HEK293 (cell line): ENCODE results near the gene TNS1.

Experiments used
- CTCF ChIA-PET: fragments of 350-600 bp; formaldehyde crosslinking; extraction: SDS; loops from one replicate; lab custom pipeline; 2021; ENCODE audit warnings: antibody characterized with exemption; lab: Yijun Ruan, JAX
- POLR2A ChIA-PET: fragments of 300-600 bp; formaldehyde crosslinking; extraction: SDS; loops from one replicate; lab custom pipeline; 2020; ENCODE audit warnings: antibody characterized with exemption, inconsistent platforms; lab: Yijun Ruan, JAX
- H3K27ac ChIP-seq: fragments of 200-500 bp; sonication (Bioruptor generic); 2 replicates; pipeline ENCODE4 v1.5.1; 2014; ENCODE audit warnings: low read depth, low read length, control low read depth, inconsistent platforms; ENCODE audit errors: extremely low read depth
- H3K36me3 ChIP-seq, 2 experiments: fragments of 200-500 bp in 1 of 2; sonication (Bioruptor generic) in 1 of 2; 1 replicate in 1 of 2; 2 replicates in 1 of 2; pipeline ENCODE4 v1.5.1; 2014 to 2017; ENCODE audit warnings: inconsistent platforms in 2 of 2, low read length in 2 of 2; ENCODE audit not compliant: control insufficient read depth in 2 of 2, insufficient read depth in 1 of 2
- H3K4me1 ChIP-seq: fragments of 200-500 bp; sonication (Bioruptor generic); 2 replicates; pipeline ENCODE4 v1.5.1; 2014; ENCODE audit warnings: mild to moderate bottlenecking, low read length, inconsistent platforms; ENCODE audit not compliant: control insufficient read depth, insufficient read depth
- H3K4me3 ChIP-seq: 2 replicates; pipeline ENCODE4 v1.5.1; 2011; ENCODE audit warnings: low read depth, mild to moderate bottlenecking, control low read depth, low read length, moderate library complexity
- H3K9me3 ChIP-seq: fragments of 200-500 bp; sonication (Bioruptor generic); 2 replicates; pipeline ENCODE4 v1.5.1; 2014; ENCODE audit warnings: low read depth, low read length, inconsistent platforms; ENCODE audit not compliant: control insufficient read depth, insufficient read depth
- KLF7 ChIP-seq: fragments of 450-650 bp; formaldehyde crosslinking; IDR thresholded peaks from 2 replicates; pipeline ENCODE4 v1.5.1; 2016; ENCODE audit warnings: missing biosample characterization, missing genetic modification characterization, borderline replicate concordance
- KLF9 ChIP-seq: fragments of 450-650 bp; formaldehyde crosslinking; IDR thresholded peaks from 2 replicates; pipeline ENCODE4 v1.5.1; 2016; ENCODE audit warnings: missing biosample characterization, missing genetic modification characterization, low read depth
- MYNN ChIP-seq: fragments of 450-650 bp; formaldehyde crosslinking; IDR thresholded peaks from 2 replicates; pipeline ENCODE4 v1.5.1; 2016; ENCODE audit warnings: missing biosample characterization, missing genetic modification characterization, borderline replicate concordance
- PRDM1 ChIP-seq: fragments of 450-650 bp; formaldehyde crosslinking; IDR thresholded peaks from 2 replicates; pipeline ENCODE4; 2016; ENCODE audit warnings: missing biosample characterization, missing genetic modification characterization
- YY1 ChIP-seq: fragments of 450-650 bp; formaldehyde crosslinking; IDR thresholded peaks from 2 replicates; pipeline ENCODE4 v1.5.1; 2018; ENCODE audit warnings: missing biosample characterization, missing genetic modification characterization
- ZBTB1 ChIP-seq: fragments of 450-650 bp; formaldehyde crosslinking; IDR thresholded peaks from 2 replicates; pipeline ENCODE4 v1.5.1; 2016; ENCODE audit warnings: missing biosample characterization, missing genetic modification characterization
- ZBTB48 ChIP-seq: fragments of 450-650 bp; formaldehyde crosslinking; IDR thresholded peaks from 2 replicates; pipeline ENCODE4 v1.5.1; 2016; ENCODE audit warnings: missing biosample characterization, missing genetic modification characterization
- ZBTB7A ChIP-seq: fragments of 450-650 bp; formaldehyde crosslinking; IDR thresholded peaks from 2 replicates; pipeline ENCODE4 v1.5.1; 2016; ENCODE audit warnings: low read depth, missing biosample characterization, missing genetic modification characterization
- ZFP69B ChIP-seq: fragments of 450-650 bp; formaldehyde crosslinking; IDR thresholded peaks from 2 replicates; pipeline ENCODE4 v1.5.1; 2016; ENCODE audit warnings: missing biosample characterization, missing genetic modification characterization
- ZIC2 ChIP-seq: fragments of 450-650 bp; formaldehyde crosslinking; IDR thresholded peaks from 2 replicates; pipeline ENCODE4 v1.5.1; 2016; ENCODE audit warnings: missing biosample characterization, missing genetic modification characterization
- ZNF112 ChIP-seq: fragments of 450-650 bp; formaldehyde crosslinking; IDR thresholded peaks from 2 replicates; pipeline ENCODE4 v1.5.0; 2017; ENCODE audit warnings: missing biosample characterization, missing genetic modification characterization
- ZNF214 ChIP-seq: fragments of 450-650 bp; formaldehyde crosslinking; IDR thresholded peaks from 2 replicates; pipeline ENCODE4 v1.5.1; 2017; ENCODE audit warnings: missing biosample characterization, mild to moderate bottlenecking, missing genetic modification characterization, borderline replicate concordance
- ZNF274 ChIP-seq, 2 experiments: fragments of 200-500 bp in 1 of 2; fragments of 450-650 bp in 1 of 2; sonication (Bioruptor generic) in 1 of 2; formaldehyde crosslinking in 1 of 2; IDR thresholded peaks; 2 replicates each; pipeline versions ENCODE4 v1.5.1 to v1.6.1; 2014 to 2016; ENCODE audit warnings: borderline replicate concordance in 1 of 2, inconsistent platforms in 1 of 2, low read length in 1 of 2, missing biosample characterization in 1 of 2, missing genetic modification characterization in 1 of 2
- ZNF423 ChIP-seq: fragments of 450-650 bp; formaldehyde crosslinking; IDR thresholded peaks from 2 replicates; pipeline ENCODE4 v1.5.1; 2016; ENCODE audit warnings: missing biosample characterization, missing genetic modification characterization
- ZNF521 ChIP-seq: fragments of 450-650 bp; formaldehyde crosslinking; IDR thresholded peaks from 2 replicates; pipeline ENCODE4 v1.5.1; 2017; ENCODE audit warnings: missing biosample characterization, mild to moderate bottlenecking, missing genetic modification characterization
- ZNF530 ChIP-seq: fragments of 450-650 bp; formaldehyde crosslinking; IDR thresholded peaks from 2 replicates; pipeline ENCODE4 v1.5.1; 2016; ENCODE audit warnings: low read depth, missing biosample characterization, missing genetic modification characterization
- ZNF561 ChIP-seq: fragments of 450-650 bp; IDR thresholded peaks from 2 replicates; pipeline ENCODE4 v1.5.1; 2018; ENCODE audit warnings: missing biosample characterization, missing genetic modification characterization, borderline replicate concordance
- ZNF585B ChIP-seq: fragments of 450-650 bp; formaldehyde crosslinking; IDR thresholded peaks from 2 replicates; pipeline ENCODE4 v1.5.1; 2016; ENCODE audit warnings: missing biosample characterization, missing genetic modification characterization
- ZNF768 ChIP-seq: fragments of 450-650 bp; formaldehyde crosslinking; IDR thresholded peaks from 2 replicates; pipeline ENCODE4 v1.5.1; 2018; ENCODE audit warnings: missing biosample characterization, mild to moderate bottlenecking, missing genetic modification characterization
- TF ChIP-seq, protein P1 (sequence below): fragments of 450-650 bp; formaldehyde crosslinking; IDR thresholded peaks from 2 replicates; pipeline ENCODE4 v1.5.1; 2016; ENCODE audit warnings: missing biosample characterization, missing genetic modification characterization
- TF ChIP-seq, protein P2 (sequence below): fragments of 450-650 bp; formaldehyde crosslinking; IDR thresholded peaks from 2 replicates; pipeline ENCODE4 v1.5.1; 2016; ENCODE audit warnings: missing biosample characterization, missing genetic modification characterization
- TF ChIP-seq, protein P3 (sequence below): sonication (generic); formaldehyde crosslinking; IDR thresholded peaks from 2 replicates; pipeline ENCODE4 v1.8.1; 2022; ENCODE audit warnings: mild to moderate bottlenecking, moderate library complexity, missing genetic modification reagents
- TF ChIP-seq, protein P4 (sequence below): fragments of 450-650 bp; formaldehyde crosslinking; IDR thresholded peaks from 2 replicates; pipeline ENCODE4 v1.5.1; 2017; ENCODE audit warnings: missing biosample characterization, missing genetic modification characterization

The TNS1 gene

DNA sequence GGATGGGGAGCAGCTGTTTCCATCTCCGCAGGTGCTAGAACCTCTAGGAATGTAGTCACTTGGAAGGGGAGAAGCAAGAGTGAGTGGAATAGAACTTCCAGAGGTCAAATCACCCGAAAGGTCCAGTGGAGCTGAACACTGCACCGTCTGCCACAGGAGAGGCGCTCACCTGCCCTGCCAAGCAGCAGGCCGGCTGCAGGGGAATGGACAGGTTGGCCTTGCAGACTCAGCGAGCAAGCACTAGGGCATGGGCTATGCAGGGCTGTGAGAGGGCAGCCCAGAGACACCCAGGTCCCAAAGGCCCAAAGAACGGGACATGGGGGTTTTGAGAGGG is 214.2 kb downstream of the TNS1 start:
- no peaks in the 10 kb centered on the region for H3K36me3 ChIP-seq
- ChIA-PET POLR2A (no interaction called here), CTCF (interaction anchor here (0.6 to 10.3 kb wide), 36 partner anchors 9 to 288 kb away, joined by 3 to 387 read pairs (median 4); partner anchors contain the start of gene RUFY4)
- no peak overlapping the region for H3K27ac ChIP-seq
- TF ChIP-seq KLF7 (tag by site-specific recombination): no peak
- no peak for TF ChIP-seq KLF9 (tag by site-specific recombination)
- TF ChIP-seq, protein P1, sequence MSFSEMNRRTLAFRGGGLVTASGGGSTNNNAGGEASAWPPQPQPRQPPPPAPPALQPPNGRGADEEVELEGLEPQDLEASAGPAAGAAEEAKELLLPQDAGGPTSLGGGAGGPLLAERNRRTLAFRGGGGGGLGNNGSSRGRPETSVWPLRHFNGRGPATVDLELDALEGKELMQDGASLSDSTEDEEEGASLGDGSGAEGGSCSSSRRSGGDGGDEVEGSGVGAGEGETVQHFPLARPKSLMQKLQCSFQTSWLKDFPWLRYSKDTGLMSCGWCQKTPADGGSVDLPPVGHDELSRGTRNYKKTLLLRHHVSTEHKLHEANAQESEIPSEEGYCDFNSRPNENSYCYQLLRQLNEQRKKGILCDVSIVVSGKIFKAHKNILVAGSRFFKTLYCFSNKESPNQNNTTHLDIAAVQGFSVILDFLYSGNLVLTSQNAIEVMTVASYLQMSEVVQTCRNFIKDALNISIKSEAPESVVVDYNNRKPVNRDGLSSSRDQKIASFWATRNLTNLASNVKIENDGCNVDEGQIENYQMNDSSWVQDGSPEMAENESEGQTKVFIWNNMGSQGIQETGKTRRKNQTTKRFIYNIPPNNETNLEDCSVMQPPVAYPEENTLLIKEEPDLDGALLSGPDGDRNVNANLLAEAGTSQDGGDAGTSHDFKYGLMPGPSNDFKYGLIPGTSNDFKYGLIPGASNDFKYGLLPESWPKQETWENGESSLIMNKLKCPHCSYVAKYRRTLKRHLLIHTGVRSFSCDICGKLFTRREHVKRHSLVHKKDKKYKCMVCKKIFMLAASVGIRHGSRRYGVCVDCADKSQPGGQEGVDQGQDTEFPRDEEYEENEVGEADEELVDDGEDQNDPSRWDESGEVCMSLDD: no peak
- TF ChIP-seq ZNF521 (tag by site-specific recombination): no peak
- no peak for TF ChIP-seq PRDM1 (tag by site-specific recombination)
- TF ChIP-seq ZNF585B (tag by site-specific recombination): no peak
- no peak for TF ChIP-seq ZNF423
- no peak for TF ChIP-seq YY1 (tag by site-specific recombination)
- TF ChIP-seq, protein P2, sequence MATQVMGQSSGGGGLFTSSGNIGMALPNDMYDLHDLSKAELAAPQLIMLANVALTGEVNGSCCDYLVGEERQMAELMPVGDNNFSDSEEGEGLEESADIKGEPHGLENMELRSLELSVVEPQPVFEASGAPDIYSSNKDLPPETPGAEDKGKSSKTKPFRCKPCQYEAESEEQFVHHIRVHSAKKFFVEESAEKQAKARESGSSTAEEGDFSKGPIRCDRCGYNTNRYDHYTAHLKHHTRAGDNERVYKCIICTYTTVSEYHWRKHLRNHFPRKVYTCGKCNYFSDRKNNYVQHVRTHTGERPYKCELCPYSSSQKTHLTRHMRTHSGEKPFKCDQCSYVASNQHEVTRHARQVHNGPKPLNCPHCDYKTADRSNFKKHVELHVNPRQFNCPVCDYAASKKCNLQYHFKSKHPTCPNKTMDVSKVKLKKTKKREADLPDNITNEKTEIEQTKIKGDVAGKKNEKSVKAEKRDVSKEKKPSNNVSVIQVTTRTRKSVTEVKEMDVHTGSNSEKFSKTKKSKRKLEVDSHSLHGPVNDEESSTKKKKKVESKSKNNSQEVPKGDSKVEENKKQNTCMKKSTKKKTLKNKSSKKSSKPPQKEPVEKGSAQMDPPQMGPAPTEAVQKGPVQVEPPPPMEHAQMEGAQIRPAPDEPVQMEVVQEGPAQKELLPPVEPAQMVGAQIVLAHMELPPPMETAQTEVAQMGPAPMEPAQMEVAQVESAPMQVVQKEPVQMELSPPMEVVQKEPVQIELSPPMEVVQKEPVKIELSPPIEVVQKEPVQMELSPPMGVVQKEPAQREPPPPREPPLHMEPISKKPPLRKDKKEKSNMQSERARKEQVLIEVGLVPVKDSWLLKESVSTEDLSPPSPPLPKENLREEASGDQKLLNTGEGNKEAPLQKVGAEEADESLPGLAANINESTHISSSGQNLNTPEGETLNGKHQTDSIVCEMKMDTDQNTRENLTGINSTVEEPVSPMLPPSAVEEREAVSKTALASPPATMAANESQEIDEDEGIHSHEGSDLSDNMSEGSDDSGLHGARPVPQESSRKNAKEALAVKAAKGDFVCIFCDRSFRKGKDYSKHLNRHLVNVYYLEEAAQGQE (tag by site-specific recombination): no peak
- no peak for TF ChIP-seq ZFP69B (tag by site-specific recombination)
- TF ChIP-seq ZBTB1 (tag by site-specific recombination): no peak
- TF ChIP-seq ZNF274 (IDR thresholded peaks at IDR 0.05; ENCODE audit: low read length): no peak
- TF ChIP-seq ZNF274 (tag by site-specific recombination; IDR thresholded peaks at IDR 0.05; ENCODE audit: borderline replicate concordance): no peak
- no peak overlapping the region for H3K4me3 ChIP-seq
- no peaks in the 10 kb centered on the region for H3K4me1 ChIP-seq
- H3K9me3 ChIP-seq: no peaks in the 10 kb centered on the region

DNA sequence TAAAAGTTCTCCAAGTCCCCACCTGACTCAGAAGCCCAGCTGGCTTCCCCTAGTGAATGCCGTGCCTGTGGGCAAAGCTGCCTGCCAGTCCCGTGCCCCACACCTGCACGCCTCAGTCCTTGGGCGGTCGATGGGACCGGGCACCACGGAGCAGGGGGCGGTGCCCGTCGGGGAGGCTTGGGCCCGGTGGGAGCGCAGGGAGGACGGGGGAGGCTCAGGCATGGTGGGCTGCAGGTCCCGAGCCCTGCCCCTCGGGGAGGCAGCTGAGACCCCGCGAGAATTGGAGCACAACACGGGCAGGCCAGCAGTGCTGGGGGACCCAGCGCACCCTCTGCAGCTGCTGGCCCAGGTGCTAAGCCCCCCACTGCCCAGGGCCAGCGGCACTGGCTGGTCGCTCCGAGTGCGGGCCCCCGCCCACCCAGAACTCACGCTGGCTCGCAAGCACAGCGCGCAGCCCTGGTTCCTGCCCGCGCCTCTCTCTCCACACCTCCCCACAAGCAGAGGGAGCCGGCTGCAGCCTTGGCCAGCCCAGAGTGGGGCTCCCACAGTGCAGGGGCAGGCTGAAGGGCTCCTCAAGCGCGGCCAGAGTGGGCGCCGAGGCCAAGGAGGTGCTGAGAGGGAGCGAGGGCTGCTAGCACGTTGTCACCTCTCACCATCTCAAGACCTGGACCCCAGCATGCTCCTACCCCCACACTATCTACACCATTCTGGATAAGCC is 215.5 kb downstream of the TNS1 start:
- ChIA-PET POLR2A (no interaction called here), CTCF (interaction anchor here (0.6 to 10.3 kb wide), 25 partner anchors 10 to 375 kb away, joined by 3 to 387 read pairs (median 12); no protein-coding TSS in a partner anchor)
- no peak overlapping the region for H3K27ac ChIP-seq
- H3K36me3 ChIP-seq: no peaks in the 10 kb centered on the region
- H3K9me3 ChIP-seq: no peaks in the 10 kb centered on the region
- H3K4me3 ChIP-seq: no peak overlapping the region
- no peaks in the 10 kb centered on the region for H3K4me1 ChIP-seq
- TF ChIP-seq ZIC2 (no peak), ZNF112 (tag by site-specific recombination) (no peak), ZNF214 (no peak), ZBTB7A (tag by site-specific recombination) (no peak), ZNF530 (no peak), ZBTB48 (no peak), ZNF561 (tag by site-specific recombination) (no peak), ZNF768 (no peak), MYNN (tag by site-specific recombination) (no peak)
- TF ChIP-seq, protein P3, sequence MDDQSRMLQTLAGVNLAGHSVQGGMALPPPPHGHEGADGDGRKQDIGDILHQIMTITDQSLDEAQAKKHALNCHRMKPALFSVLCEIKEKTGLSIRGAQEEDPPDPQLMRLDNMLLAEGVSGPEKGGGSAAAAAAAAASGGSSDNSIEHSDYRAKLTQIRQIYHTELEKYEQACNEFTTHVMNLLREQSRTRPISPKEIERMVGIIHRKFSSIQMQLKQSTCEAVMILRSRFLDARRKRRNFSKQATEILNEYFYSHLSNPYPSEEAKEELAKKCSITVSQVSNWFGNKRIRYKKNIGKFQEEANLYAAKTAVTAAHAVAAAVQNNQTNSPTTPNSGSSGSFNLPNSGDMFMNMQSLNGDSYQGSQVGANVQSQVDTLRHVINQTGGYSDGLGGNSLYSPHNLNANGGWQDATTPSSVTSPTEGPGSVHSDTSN (CRISPR knock-in tag): no peak
- TF ChIP-seq, protein P4, sequence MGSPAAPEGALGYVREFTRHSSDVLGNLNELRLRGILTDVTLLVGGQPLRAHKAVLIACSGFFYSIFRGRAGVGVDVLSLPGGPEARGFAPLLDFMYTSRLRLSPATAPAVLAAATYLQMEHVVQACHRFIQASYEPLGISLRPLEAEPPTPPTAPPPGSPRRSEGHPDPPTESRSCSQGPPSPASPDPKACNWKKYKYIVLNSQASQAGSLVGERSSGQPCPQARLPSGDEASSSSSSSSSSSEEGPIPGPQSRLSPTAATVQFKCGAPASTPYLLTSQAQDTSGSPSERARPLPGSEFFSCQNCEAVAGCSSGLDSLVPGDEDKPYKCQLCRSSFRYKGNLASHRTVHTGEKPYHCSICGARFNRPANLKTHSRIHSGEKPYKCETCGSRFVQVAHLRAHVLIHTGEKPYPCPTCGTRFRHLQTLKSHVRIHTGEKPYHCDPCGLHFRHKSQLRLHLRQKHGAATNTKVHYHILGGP (tag by site-specific recombination): no peak
